GM13977 (cell line): Measurements from ENCODE around the gene SLC6A15.

Experiments
- DNase-seq: peaks from one replicate; pipeline ENCODE4 v3.0.0; 2012; ENCODE audit warnings: low spot score
- CTCF ChIP-seq: IDR thresholded peaks from 2 replicates; pipeline ENCODE4 v1.5.1; 2012; ENCODE audit warnings: mild to moderate bottlenecking, control low read depth; ENCODE audit not compliant: insufficient read depth; ENCODE audit errors: extremely low read depth, missing control alignments
- in situ Hi-C: fragments of 300-500 bp; cut with MboI; formaldehyde crosslinking; loops from one replicate; pipeline ENCODE4 v1.12.0; 2022; ENCODE audit warnings: low sequenced_read_pairs, low pct_unique_long_range_greater_than_20kb, mixed read lengths, inconsistent platforms; ENCODE audit not compliant: unreplicated experiment

Gene SLC6A15

GRCh38 chr12:84911271-84912197, 1.1 kb downstream of the SLC6A15 start:
- peak; percentile 24 for DNase-seq
- TF ChIP-seq CTCF: no peak
- in situ Hi-C loops: no loop called here

GRCh38 chr12:84910549-84911241, 1.9 kb downstream of the SLC6A15 start:
- in situ Hi-C loops: no loop called here
- TF ChIP-seq CTCF: no peak
- no peak for DNase-seq

- DNase-seq: no peak
- in situ Hi-C loops: no loop called here
- no peak for TF ChIP-seq CTCF
Measured at GRCh38 chr12:84904051-84904450, 8.5 kb downstream of the SLC6A15 start.

GRCh38 chr12:84891106-84891838, 21.3 kb downstream of the SLC6A15 start:
- in situ Hi-C loops: no loop called here
- TF ChIP-seq CTCF: no peak
- no peak for DNase-seq

- no peak for TF ChIP-seq CTCF
- DNase-seq: no peak
- in situ Hi-C loops: loop anchor here (10.0 kb wide), 1 partner anchor 135 kb away; no protein-coding TSS in a partner anchor
Measured at GRCh38 chr12:84889818-84890217, 22.8 kb downstream of the SLC6A15 start.

GRCh38 chr12:84888861-84889260, 23.7 kb downstream of the SLC6A15 start:
- TF ChIP-seq CTCF: no peak
- DNase-seq: no peak
- in situ Hi-C loops: loop anchor here (10.0 kb wide), 1 partner anchor 136 kb away; no protein-coding TSS in a partner anchor
